Endometrial microvascular endothelial cells (primary cell): Measurements from ENCODE around the gene CALCOCO1. TPM values are rescaled to one million over a fixed set of nuclear protein-coding genes. Genes with fewer than 3 reads are reported as not detected.
"Not testable (repeated sequence)": the region's sequence is repeated elsewhere in the genome, so short reads cannot be mapped to it uniquely, and the experiment has no call there.

Experiments used
- in situ Hi-C: cut with HindIII; loops from 2 replicates; pipeline ENCODE4 v1.10.0; 2017; ENCODE audit warnings: low sequenced_read_pairs, low pct_unique_long_range_greater_than_20kb; ENCODE audit errors: inconsistent ontology term
- total RNA-seq: library from RNA; depleted of rRNA; stranded (reverse); fragments of >200 nt; gene quantifications from one replicate; pipeline ENCODE4 v1.2.3, GENCODE V29; 2015; ENCODE audit errors: inconsistent ontology term

Gene CALCOCO1, protein sequence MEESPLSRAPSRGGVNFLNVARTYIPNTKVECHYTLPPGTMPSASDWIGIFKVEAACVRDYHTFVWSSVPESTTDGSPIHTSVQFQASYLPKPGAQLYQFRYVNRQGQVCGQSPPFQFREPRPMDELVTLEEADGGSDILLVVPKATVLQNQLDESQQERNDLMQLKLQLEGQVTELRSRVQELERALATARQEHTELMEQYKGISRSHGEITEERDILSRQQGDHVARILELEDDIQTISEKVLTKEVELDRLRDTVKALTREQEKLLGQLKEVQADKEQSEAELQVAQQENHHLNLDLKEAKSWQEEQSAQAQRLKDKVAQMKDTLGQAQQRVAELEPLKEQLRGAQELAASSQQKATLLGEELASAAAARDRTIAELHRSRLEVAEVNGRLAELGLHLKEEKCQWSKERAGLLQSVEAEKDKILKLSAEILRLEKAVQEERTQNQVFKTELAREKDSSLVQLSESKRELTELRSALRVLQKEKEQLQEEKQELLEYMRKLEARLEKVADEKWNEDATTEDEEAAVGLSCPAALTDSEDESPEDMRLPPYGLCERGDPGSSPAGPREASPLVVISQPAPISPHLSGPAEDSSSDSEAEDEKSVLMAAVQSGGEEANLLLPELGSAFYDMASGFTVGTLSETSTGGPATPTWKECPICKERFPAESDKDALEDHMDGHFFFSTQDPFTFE
- total RNA-seq, result 38.3 TPM

DNA sequence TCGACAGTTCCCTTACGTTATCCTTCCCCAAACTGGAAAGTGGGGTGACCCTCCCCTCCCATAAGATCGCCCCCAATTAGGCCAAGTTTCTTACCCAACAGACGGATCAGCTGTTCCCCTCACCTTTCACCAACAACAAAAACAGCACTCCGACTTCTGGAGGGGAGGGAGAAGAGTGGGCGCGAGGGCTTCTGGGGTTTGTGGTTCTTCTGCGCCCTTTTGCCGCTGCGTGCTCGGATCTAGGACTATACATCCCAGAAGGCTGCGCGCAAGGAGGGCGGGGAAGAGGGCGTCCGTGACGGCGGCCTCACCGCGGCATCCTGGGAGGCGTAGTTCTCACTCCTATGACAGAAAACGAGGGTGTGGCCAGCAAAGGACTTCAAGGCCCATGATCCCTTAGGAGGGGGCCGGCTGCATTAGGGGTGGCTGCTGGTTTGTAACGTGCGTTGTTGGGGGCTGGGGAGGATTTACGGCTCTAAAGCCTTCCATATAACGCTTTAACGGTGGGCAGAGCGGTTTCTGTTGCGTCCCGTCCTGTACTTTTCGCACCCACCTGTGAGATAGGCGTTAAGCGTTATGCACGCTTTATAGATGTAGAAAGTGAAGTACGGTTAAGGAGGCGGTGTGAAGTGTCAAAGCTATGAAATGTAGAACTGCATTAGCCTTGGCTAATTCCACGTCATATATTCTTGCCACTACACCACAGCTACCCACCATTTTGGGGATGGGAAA is at the start of gene CALCOCO1:
TSS of gene CALCOCO1 (minus strand) at position 143 of the 732 bp plus-strand sequence. CDS start 2,210 bp downstream, outside the sequence.
- in situ Hi-C loops, result no loop called here

DNA sequence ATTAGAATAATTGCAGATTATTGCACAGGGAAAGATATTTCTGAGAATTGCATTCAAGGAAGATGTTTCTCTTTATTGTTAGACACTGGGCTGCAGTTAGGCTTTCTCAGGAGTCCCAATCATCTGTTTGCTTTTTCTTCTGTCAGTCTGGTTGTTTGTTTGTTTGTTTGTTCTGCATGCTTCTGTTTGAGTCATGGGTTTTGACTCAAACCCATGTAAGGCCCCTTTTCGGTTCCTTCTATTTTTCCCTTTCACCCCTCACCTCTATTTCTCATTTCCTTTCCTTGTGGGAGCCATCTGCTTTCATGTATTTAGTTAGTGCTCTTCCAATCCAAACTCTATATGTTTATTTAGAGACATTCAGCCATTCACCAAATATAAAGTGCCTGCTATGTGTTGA is 49.6 kb upstream of the CALCOCO1 start:
- in situ Hi-C loops, result no loop called here

DNA sequence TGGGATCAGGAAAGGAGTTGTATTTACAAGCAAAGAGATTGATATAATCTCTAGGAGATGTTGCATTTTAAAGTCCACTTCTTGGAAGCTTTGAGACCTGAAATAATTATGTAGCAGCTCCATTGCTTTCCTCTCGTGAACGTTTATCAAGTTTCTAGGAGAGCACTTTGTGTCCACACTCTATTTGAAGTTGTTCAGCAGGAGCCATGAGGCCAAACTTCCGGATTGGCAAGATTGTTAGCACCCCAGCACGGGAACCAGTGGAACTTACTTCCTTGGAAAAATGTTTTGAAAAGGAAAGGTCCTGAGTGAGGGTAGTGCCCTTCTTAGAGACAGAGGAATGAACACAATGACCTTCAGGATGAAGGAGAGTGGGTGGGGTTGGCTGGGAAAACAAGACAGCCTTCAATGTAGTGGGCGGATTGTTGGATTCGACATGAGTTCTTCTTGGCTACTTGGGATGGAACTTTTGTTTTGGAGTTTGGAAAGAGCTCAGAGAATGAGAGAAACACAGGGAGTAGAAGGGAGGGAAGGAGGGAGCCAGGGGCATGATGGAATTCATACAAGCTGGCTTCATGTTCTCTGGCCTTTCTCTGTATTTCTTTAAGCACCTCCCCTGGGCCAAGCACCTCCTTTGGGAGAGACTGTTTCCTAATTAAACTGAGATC is 48.4 kb upstream of the CALCOCO1 start:
- in situ Hi-C loops, result no loop called here

DNA sequence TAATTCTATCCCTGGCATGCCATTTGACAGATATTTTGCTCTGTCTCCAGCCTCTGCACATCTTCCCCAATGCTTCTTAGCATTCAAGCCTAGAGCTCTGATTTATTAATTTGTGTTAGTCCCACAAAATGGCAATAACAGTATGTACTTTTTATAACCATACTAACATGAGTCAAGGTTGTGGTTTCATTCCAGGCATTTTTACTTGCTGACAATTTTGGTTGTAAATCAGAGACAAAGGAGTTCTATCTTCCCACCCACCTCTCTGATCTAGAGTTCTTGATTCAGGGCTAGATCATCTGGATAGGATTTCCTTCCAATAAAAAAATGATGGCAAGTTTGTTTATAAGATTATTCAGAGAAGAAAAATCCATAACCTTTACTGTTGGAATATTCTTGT is 43.0 kb upstream of the CALCOCO1 start:
- in situ Hi-C loops, result no loop called here

DNA sequence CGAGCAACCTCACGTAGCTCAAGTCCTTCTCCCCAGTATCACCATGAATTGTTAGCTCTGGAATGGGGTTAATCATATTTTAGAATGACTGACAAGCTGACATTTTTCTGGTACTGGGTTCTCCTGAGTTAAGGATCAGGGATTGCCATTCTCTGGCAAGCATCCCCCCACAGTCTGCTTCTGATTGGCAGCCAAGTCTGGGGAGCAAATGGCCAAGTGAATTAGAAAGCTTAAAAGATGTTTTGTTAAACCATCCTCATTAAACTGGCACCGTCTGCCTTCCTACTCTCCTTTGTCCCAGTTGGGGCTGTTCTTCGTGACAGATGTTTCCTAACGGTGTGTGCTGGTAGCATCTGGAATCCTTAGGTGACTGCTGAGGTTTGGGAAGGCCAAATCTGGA is 41.7 kb upstream of the CALCOCO1 start:
- in situ Hi-C loops, result no loop called here

DNA sequence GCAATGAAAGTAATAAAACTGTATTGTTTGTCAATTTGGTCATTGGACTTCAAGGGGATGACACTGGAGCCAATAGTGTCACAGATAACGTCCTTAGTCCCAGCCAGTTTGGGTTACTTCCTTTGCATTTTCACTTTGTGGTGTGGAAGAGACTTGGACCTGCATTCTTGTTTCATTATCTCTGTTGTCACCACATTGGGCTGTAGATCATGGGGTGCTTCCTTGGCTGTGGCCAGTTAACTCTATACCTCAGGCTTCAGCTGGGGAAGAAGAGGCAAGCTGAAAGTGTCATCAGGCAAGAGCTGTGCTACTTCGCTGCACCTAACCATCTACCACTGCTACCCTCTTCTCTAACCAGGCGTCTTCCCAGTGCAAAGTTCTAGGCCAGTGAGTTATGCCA is 39.6 kb upstream of the CALCOCO1 start:
- in situ Hi-C loops, result no loop called here

DNA sequence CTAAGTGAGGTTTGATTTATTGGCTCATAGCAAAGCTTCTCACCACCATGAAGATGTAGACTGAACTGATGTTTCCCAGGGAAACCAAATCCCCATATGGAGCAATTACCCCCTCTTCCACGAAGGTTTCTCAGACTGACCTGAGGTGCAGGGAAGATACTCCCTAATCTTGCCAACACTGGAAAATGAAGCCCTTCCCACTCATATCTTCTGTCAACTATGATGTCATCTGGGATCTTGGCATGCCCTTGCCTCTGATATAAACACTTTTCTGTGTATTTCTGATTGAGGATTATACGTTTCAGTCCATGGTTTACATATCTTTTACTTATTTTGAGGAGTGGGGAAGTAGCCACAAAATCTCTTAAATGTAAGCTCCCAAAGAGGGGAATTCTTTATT is 38.6 kb upstream of the CALCOCO1 start:
- in situ Hi-C loops, result no loop called here

DNA sequence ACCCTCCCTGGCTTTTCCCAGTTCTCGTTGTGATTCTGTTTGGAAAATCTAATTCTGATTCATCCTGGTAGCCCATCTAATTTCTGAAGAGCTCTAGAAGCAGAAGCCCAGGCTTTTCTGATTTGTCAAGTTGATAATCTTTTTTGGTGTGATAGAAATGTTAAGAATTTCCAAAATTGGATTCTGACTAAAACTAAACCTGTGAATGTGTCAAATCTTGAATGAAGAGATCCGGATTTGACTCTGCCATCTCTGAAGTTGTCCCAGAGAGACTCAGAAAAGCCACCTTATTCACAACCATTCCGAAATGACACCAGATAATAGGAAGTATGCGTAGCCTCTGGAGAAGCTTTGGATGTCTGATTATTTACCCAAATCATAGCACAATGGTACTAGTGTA is 37.4 kb upstream of the CALCOCO1 start:
- in situ Hi-C loops, result no loop called here

DNA sequence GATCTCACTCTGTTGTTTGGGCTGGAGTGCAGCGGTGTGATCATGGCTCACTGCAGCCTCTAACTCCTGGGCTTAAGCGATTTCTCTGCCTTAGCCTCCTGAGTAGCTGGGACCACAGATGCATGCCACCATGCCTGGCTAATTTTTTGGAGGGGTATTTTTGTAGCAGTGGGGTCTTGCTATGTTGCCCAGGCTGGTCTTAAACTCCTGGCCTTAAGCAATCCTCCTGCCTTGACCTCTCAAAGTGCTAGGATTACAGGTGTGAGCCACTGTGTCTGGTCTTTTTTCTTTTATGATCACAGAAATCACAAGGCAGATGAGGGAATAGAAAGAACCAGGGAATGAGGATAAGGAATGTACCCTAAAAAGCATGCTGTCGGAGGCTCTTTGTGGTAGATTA is 35.5 kb upstream of the CALCOCO1 start:
- in situ Hi-C loops, result not testable (repeated sequence)

DNA sequence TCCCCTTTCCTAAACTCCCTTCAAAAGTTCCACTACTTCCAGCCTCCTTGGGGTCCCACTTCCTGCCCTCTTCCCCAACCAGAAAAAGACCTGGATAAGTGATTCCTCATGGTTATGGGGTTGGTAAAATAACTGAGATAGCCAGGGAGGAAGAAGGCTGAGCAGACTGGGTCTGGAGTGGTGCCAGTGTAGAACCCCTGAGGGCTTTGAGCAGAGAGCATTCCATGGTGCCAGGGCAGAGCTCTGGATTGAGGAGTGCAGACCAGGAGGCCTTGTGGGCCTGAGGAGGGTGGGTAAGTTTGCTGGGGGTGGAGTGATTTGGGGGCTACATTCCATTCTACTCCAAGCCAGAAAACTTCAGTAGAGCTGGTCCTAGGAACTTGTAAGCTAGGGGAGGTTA is 34.1 kb upstream of the CALCOCO1 start:
- in situ Hi-C loops, result no loop called here

DNA sequence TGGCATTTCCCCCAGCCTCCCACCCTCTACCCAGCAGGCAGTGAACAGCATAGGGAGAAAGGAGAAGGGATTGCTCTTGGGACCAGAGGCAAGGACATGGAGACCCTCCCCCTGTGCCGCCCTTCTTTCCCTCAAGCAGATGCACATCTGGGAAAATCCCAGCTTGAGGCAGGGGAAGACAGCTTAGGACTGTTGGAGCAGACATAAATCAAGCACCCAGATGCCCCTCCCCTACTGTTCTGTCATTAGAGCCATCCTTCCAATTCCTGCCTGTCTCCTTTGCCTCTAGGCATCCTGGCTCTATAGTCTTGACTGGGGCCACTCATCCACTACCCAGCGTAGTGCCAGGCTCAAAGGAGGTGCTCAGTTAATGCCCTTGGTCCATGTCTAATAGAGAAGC is 32.0 kb upstream of the CALCOCO1 start:
- in situ Hi-C loops, result no loop called here

DNA sequence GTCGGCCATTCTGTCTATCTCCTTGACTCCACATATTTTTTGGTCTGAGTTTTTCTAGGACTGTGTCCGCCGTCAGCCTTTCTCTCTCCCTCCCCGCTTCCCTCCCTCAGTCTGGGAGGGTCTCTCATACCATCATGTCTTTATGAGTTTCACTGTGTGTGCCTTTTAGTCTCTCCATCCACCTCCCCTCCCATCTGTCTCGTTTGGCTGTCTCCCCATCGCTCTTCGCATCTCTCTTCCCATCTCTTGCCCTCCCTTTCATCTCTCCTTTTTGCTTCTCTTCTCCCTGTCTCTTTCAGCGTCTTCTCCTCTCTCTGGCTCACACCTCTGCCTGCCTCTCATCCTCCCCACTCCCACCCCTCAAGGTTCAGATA is 31.5 kb upstream of the CALCOCO1 start:
- in situ Hi-C loops, result no loop called here

DNA sequence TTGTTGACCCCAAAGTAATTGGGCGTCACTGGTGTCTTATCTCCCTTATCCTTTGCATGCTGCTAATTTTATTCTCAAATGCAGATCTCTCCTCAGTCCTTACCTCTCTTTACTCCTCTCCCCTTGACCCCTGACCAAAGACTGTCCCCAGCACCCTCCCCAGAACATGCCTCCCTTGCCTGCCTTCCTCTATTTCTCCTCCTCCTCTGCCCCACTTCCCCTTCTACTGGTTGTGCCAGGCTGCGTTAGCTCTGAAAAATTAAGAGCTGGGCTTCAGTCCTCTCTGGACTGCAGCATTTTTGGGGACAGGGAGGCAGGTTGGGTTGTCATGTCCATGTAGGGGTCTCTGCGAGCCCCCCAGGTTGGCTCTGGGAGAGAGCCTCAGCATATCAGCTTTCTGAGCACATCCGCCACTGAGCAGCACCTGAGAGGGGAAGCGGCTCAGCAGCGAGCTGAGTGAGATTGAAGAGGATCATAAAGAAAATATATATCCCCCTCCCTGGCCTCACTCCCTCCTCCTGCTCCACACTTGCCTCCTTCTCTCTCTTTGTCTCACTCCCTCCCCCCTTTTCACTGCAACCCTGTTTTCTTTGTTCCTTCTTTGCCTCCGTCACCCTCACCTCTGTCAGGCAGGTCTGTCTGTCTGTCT is 31.0 kb upstream of the CALCOCO1 start:
- in situ Hi-C loops, result no loop called here

DNA sequence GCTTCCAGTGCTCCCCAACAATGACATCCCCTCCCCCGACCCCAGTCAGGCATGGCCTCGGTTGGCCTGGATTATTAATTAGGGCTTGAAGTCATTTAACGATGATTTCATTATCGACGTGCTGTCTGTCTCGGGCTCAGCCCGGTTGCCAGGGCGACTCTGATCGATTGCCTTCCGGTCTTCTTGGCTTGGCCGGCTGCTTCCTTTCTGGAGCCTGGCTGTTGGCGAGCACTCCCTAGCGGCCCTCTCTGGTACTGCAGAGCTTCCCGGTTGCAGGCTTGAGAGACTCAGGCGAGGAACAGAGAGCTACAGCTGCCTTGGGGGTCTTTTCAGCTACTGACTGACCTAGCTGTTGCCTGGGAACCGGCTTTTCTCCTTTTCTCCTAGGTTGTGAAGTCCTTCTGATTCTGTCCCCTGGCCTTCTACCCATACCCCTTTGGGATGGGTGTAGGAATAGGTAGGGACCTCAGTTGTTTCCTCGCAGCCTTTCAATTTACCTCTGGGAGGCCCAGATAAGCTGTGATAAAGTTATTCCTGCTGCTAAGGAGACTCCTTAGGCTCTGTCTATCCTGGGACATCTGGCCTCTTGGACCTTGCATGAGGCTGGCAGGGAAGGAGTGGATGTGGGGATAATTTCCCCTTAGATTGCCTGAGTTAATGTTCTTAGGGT is 30.0 kb upstream of the CALCOCO1 start:
- in situ Hi-C loops, result no loop called here

DNA sequence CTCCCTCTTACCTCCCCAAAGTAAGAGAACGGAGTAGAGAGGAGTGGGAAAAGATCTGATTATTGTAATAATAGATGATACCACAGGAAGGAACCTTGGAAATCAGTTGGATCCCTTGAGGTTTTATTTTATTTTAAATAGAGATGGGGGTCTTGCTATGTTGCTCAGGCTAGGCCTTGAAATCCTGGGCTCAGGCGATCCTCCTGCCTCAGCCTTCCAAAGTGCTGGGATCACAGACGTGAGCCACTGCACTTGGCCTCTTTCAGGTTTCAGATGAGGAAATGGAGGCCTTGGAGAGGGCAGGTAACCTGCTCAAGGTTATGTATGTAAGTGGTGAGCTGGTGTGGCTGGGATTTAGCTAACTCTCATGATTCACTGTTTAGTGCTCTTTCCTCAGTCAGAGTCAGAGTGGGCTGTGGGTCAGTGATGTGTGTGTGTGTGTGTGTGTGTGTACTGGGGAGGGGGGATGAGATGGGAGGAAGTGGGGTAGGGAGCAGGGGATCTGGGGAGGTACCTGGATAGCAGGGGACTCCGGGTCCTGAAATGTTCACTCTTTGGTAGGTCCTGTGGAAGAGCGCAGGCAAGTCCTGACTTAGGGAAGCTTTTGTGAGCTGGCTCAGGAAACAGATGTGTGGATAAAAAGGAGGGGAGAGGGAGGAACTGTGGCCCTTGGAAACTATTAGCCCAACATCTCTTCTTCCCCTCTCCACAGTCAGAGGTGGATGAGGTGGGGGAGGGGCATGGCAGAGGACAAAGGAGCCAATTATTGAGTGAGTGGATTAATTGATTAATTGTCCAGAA is 29.2 kb upstream of the CALCOCO1 start:
- in situ Hi-C loops, result no loop called here

DNA sequence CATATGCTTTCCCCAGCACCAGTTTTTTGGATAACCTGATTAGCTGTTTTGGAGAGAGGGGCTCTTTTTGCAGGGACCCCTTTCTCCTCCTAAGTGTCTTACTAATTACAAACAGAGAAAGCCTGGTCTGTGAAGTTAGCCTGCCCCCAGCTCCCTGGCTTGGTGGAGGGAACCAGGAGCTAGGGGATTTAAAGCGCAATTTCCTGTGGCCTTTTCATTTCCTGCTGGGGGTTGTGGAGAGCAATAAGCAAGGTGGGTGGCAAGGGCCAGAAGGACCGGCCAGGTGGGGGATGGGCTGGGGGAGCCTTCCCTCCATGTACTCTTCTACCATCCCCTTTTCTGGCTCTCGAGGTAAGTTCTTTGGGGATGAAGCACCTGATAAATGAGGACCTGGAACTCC is 28.6 kb upstream of the CALCOCO1 start:
- in situ Hi-C loops, result no loop called here

DNA sequence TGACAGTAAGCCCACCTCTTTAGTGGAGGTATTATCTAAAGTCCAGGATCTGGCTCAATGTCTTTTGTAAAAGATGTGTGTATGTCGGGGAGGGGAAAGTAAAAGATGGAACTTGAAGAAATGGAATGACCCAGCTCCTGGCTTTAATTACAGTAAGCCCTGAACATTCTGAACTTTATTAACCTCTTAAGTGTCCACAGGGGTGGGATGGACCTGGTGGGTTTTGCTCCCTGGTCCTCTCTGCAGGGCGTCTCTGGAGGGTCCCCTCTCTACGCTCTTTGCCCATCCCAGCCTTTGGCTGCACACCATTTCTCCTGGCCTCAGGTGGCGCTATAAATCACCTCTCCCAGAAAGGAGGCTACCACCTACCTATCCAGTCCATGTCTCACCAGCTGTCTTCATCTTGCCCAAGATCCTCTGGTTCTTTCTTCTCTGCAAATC is 28.2 kb upstream of the CALCOCO1 start:
- in situ Hi-C loops, result no loop called here
